Psoas muscle (tissue), 8 donors: ENCODE data around the gene STUM. TPM values are rescaled to one million over a fixed set of nuclear protein-coding genes. Genes with fewer than 3 reads are reported as not detected.
A peak's percentile ranks its signal among the peaks of the same experiment; 100 is the strongest.

Source experiments
- ATAC-seq, 4 donors: fragments of 200-7000 bp; cut with Tn5 transposase; one replicate each; pipeline ENCODE4 v1.9.1; 2020; ENCODE audit warnings: moderate library complexity in 3 of 4, mild to moderate bottlenecking in 2 of 4
- DNase-seq, 2 donors: peaks; one replicate each; pipeline ENCODE4 v3.0.0-alpha.2; 2020
- H3K27ac ChIP-seq: fragments of 200-600 bp; one replicate; pipeline ENCODE4 v1.8.0; 2022
- H3K27me3 ChIP-seq, 3 donors: fragments of 200-600 bp in 1 of 3; one replicate each; pipeline versions ENCODE4 v1.6.1 to v1.8.0; 2013 to 2022; ENCODE audit warnings: low read length in 2 of 3, mild to moderate bottlenecking in 2 of 3, moderate library complexity in 1 of 3; ENCODE audit not compliant: insufficient read depth in 3 of 3
- H3K36me3 ChIP-seq, 2 donors: fragments of 200-600 bp in 1 of 2; one replicate each; pipeline versions ENCODE4 v1.6.1 to v1.8.0; 2013 to 2022; ENCODE audit warnings: low read depth in 1 of 2, mild to moderate bottlenecking in 1 of 2, moderate library complexity in 1 of 2; ENCODE audit not compliant: insufficient read depth in 1 of 2
- H3K4me1 ChIP-seq: fragments of 200-600 bp; one replicate; pipeline ENCODE4 v1.8.0; 2022
- H3K4me3 ChIP-seq: fragments of 200-600 bp; one replicate; pipeline ENCODE4 v1.8.0; 2022; ENCODE audit warnings: mild to moderate bottlenecking
- H3K9me3 ChIP-seq: fragments of 200-600 bp; one replicate; pipeline ENCODE4 v1.8.0; 2022
- CTCF ChIP-seq: fragments of 200-600 bp; IDR thresholded peaks from one replicate; pipeline ENCODE4 v1.8.0; 2022; ENCODE audit warnings: antibody characterized with exemption
- WGBS, 3 donors: extraction: QIAGEN DNeasy Blood & Tissue Kit; methylation state at CpG; one replicate each; pipeline versions ENCODE4 v1.1.6 to v1.1.7; 2013; 5-methylcytosine and 5-hydroxymethylcytosine counted together
- intact Hi-C, 2 donors: fragments of 100-400 bp; cut with DNase I; formaldehyde crosslinking; loops; one replicate each; pipeline versions ENCODE4 v1.11.0 to v1.14.2; 2022
- polyA plus RNA-seq, 3 donors: library from polyadenylated mRNA; stranded (reverse); fragments of 200-250 nt; gene quantifications; one replicate each; pipeline ENCODE4 v1.2.3, GENCODE V29; 2013
- total RNA-seq, 4 donors: library from RNA; stranded (reverse); fragmentation: NEBNext Ultra II Directional in 2 of 4; extraction: Animal tissue kit (Norgen Biotek cat#: 25700) in 2 of 4; gene quantifications; one replicate each; pipeline versions ENCODE4 v1.2.1 to v1.2.4, GENCODE V29; 2021 to 2023
- donor health status: healthy with polysubstance abuse.
- donor health status: DM: no; HTN: no; CAD: no; lungs with moderate emphysema.
- donor health status: Bipolar disorder and iron deficiency.
- donor health status: healthy.
- donor health status: DM: yes; HTN: yes; CAD: no.
- donor health status: DM: no; HTN: no; CAD: no.
- donor health status: DM: no; HTN: no; CAD: no.
- donor health status: DM: yes; HTN: yes; CAD: no.

STUM gene
- total and polyA plus RNA-seq, 7 donors: 0.34 to 1.5 (median 0.96) TPM

GRCh38 chr1:226603022-226603857 lies 54.7 kb downstream of the STUM start:
- intact Hi-C loops: loop anchor here in 1 of 2 donors (10.0 kb wide), 1 partner anchor 178 kb away; no protein-coding TSS in a partner anchor
- DNase-seq (peak; percentile 61 to 72), ATAC-seq (peak; percentile 39 to 69 (median 40))
- Histone ChIP-seq H3K9me3 (no peaks in the 10 kb centered on the region), H3K4me1 (no peaks in the 10 kb centered on the region), H3K36me3 (no peaks in the 10 kb centered on the region), H3K27me3 (no peaks in the 10 kb centered on the region), H3K27ac (peak overlapping the region; percentile 62), H3K4me3 (peak overlapping the region; percentile 7)
- 44 to 59% (median 49%) methylated on average over 8 of the region's 8 CpGs for WGBS, 3 donors
- TF ChIP-seq CTCF: no peak

GRCh38 chr1:226603858-226604559 lies 55.4 kb downstream of the STUM start:
- H3K4me3 ChIP-seq: no peak overlapping the region
- intact Hi-C loops: loop anchor here in 1 of 2 donors (10.0 kb wide), 1 partner anchor 179 kb away; no protein-coding TSS in a partner anchor
- no peak for DNase-seq
- 67 to 73% (median 67%) methylated on average over 19 of the region's 19 CpGs for WGBS, 3 donors
- no peak overlapping the region for H3K27ac ChIP-seq
- H3K27me3 ChIP-seq: no peaks in the 10 kb centered on the region
- no peaks in the 10 kb centered on the region for H3K9me3 ChIP-seq
- H3K36me3 ChIP-seq: no peaks in the 10 kb centered on the region
- ATAC-seq: no peak
- H3K4me1 ChIP-seq: no peaks in the 10 kb centered on the region
- no peak for TF ChIP-seq CTCF

GRCh38 chr1:226604560-226605317 lies 56.2 kb downstream of the STUM start:
- WGBS, 3 donors: 66 to 78% (median 77%) methylated on average over 9 of the region's 9 CpGs
- no peaks in the 10 kb centered on the region for H3K9me3 ChIP-seq
- intact Hi-C loops: loop anchor here in 1 of 2 donors (10.0 kb wide), 1 partner anchor 180 kb away; no protein-coding TSS in a partner anchor
- no peaks in the 10 kb centered on the region for H3K4me1 ChIP-seq
- no peaks in the 10 kb centered on the region for H3K27me3 ChIP-seq
- DNase-seq: no peak
- H3K27ac ChIP-seq: no peak overlapping the region
- TF ChIP-seq CTCF: no peak
- no peak for ATAC-seq
- no peaks in the 10 kb centered on the region for H3K36me3 ChIP-seq
- no peak overlapping the region for H3K4me3 ChIP-seq

GRCh38 chr1:226605318-226605950 lies 56.9 kb downstream of the STUM start:
- no peak for TF ChIP-seq CTCF
- DNase-seq (no peak), ATAC-seq (no peak)
- Histone ChIP-seq H3K9me3 (no peaks in the 10 kb centered on the region), H3K4me1 (no peaks in the 10 kb centered on the region), H3K4me3 (no peak overlapping the region), H3K27ac (no peak overlapping the region), H3K27me3 (no peaks in the 10 kb centered on the region), H3K36me3 (no peaks in the 10 kb centered on the region)
- intact Hi-C loops: loop anchor here in 1 of 2 donors (10.0 kb wide), 1 partner anchor 181 kb away; no protein-coding TSS in a partner anchor
- 89 to 94% (median 91%) methylated on average over 9 of the region's 9 CpGs for WGBS, 3 donors
